Measurements from ENCODE around the gene KY. TPM values are rescaled to one million over a fixed set of nuclear protein-coding genes. Genes with fewer than 3 reads are reported as not detected.

KY gene
- total and polyA plus RNA-seq, 9 of the 15 experiments (the other 6 are each of a cell fraction or from before 2014, with no cell fraction given), result not detected

GRCh38 chr3:134608771-134609435 lies 41.9 kb downstream of the KY start:
- Histone ChIP-seq H3K4me2 (ENCODE audit: insufficient read depth, low read length) (no peak overlapping the region), H4K20me1 (replicated peaks; ENCODE audit: control insufficient read depth, insufficient read depth, low read length) (no peaks in the 10 kb centered on the region), H3K36me3 (ENCODE audit: control insufficient read depth, insufficient read depth, low read length) (no peaks in the 10 kb centered on the region), H3K4me3 (no peak overlapping the region), H3K4me1 (replicated peaks in 1 of 2; ENCODE audit: control insufficient read depth in 2 of 2, insufficient read depth in 2 of 2, low read length in 2 of 2) (no peaks in the 10 kb centered on the region), H3K27me3 (ENCODE audit: control insufficient read depth in 2 of 2, insufficient read depth in 2 of 2, low read length in 2 of 2) (peaks cover 0 to 14% of the 10 kb centered on the region in 2 experiments; a peak in 2 of 5 replicates), H3K9ac (ENCODE audit: insufficient read depth in 1 of 2, low read depth in 2 of 2, low read length in 2 of 2) (no peak overlapping the region), H3K27ac (ENCODE audit: extremely low read depth, low read depth, low read length) (no peak overlapping the region), H3K9me3 (replicated peaks; ENCODE audit: control insufficient read depth, insufficient read depth, low read depth, low read length) (no peaks in the 10 kb centered on the region), H2AFZ (ENCODE audit: low read depth, low read length) (no peak overlapping the region), H3K79me2 (ENCODE audit: control insufficient read depth, insufficient read depth, low read length) (no peaks in the 10 kb centered on the region), H3K9me1 (ENCODE audit: control insufficient read depth, insufficient read depth, low read length) (no peaks in the 10 kb centered on the region)
- no peak for FAIRE-seq
- 0% methylated on average over 10 of the region's 10 CpGs for WGBS (ENCODE audit: insufficient coverage, low coverage, missing lambda C conversion rate)
- ChIA-PET POLR2A (no interaction called here), CTCF (ENCODE audit: low intra/inter-chr PET ratio) (no interaction called here)
- BruUV-seq (replicated peaks), result no TSS peak
- no peak for ATAC-seq
- DNase-seq (ENCODE audit: extremely low read depth in 1 of 4, low spot score in 3 of 4), result no peak
- in situ Hi-C loops (cut with MboI), result no loop called here
- intact Hi-C loops (cut with micrococcal nuclease), result loop anchor here (10.0 kb wide), 2 partner anchors 476 to 1286 kb away; no protein-coding TSS in a partner anchor
- TF ChIP-seq STAG1 (CRISPR knock-in tag; IDR thresholded peaks at IDR 0.05; ENCODE audit: borderline replicate concordance), result no peak
- no peak for TF ChIP-seq U2AF1 (optimal IDR thresholded peaks at IDR 0.05; ENCODE audit: low read depth, low read length)
- no peak for TF ChIP-seq MTA2 (IDR thresholded peaks at IDR 0.05; ENCODE audit: low read depth)
- TF ChIP-seq NFYB (IDR thresholded peaks at IDR 0.05; ENCODE audit: extremely low read depth, insufficient read length), result no peak
- no peak for TF ChIP-seq FOXP4 (CRISPR knock-in tag; IDR thresholded peaks at IDR 0.05; ENCODE audit: borderline replicate concordance)
- TF ChIP-seq CHD2 (IDR thresholded peaks at IDR 0.05; ENCODE audit: low read depth, low read length), result no peak
- TF ChIP-seq ILK (tag; IDR thresholded peaks at IDR 0.05; ENCODE audit: borderline replicate concordance, low read depth), result no peak
- no peak for TF ChIP-seq TCF15 (CRISPR knock-in tag; IDR thresholded peaks at IDR 0.05)
- no peak for TF ChIP-seq BDP1 (IDR thresholded peaks at IDR 0.05; ENCODE audit: insufficient read depth, insufficient read length)
- no peak for TF ChIP-seq ZC3H8 (IDR thresholded peaks at IDR 0.05)
- TF ChIP-seq WHSC1 (IDR thresholded peaks at IDR 0.05; ENCODE audit: low read length), result no peak
- TF ChIP-seq GMEB1 (CRISPR knock-in tag; IDR thresholded peaks at IDR 0.05), result no peak
- TF ChIP-seq TOE1 (IDR thresholded peaks at IDR 0.05; ENCODE audit: borderline replicate concordance), result no peak
- TF ChIP-seq TOE1 (CRISPR knock-in tag; IDR thresholded peaks at IDR 0.05; ENCODE audit: borderline replicate concordance, low read depth), result no peak
- TF ChIP-seq PML (IDR thresholded peaks at IDR 0.05; ENCODE audit: low read length), result no peak
- no peak for TF ChIP-seq SMAD4 (CRISPR knock-in tag; conservative IDR thresholded peaks at IDR 0.05)
- no peak for TF ChIP-seq NCOA2 (IDR thresholded peaks at IDR 0.05; ENCODE audit: partially characterized antibody in 2 of 2)
- no peak for TF ChIP-seq FOXA3 (CRISPR knock-in tag; conservative IDR thresholded peaks at IDR 0.05 in 1 of 2, IDR thresholded peaks at IDR 0.05 in 1 of 2)

Measured in K562 (cell line).